ENCODE data around the gene PAOX.
"Not testable (repeated sequence)": the region's sequence is repeated elsewhere in the genome, so short reads cannot be mapped to it uniquely, and the experiment has no call there.

PAOX gene

DNA sequence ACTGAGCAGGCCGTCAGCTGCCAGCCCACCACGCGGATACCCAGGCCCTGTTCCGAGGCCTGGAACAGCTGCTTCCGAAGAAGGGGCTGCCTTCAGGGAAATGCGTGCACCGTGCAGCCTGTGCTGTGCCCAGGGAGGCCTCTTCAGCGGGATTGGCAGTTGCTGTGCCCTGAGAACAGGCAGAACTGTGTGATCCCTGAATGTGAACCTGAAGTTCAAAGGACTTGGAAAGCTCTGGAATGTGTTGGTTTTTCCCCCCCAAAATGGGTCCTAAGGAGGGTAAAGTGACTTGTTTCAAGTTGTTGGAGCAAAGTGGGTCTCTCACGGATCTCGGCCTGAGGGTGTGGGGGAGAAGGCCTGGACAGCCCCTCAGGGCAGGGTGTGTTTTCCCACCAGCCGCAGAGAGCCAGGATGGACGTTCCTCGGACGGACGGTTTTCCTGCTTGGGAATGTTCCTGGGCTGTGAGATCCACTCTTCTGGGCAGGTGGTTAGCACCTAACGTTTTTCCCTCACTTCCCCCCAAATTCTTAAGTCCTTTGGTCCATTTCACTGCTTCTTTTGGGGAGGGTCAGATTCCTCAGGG, 43.3 kb downstream of the PAOX start:
- no peak for TF ChIP-seq EZH2 (IDR thresholded peaks at IDR 0.05; ENCODE audit: borderline replicate concordance, low read depth, low read length, severe bottlenecking)
- TF ChIP-seq, protein P1, sequence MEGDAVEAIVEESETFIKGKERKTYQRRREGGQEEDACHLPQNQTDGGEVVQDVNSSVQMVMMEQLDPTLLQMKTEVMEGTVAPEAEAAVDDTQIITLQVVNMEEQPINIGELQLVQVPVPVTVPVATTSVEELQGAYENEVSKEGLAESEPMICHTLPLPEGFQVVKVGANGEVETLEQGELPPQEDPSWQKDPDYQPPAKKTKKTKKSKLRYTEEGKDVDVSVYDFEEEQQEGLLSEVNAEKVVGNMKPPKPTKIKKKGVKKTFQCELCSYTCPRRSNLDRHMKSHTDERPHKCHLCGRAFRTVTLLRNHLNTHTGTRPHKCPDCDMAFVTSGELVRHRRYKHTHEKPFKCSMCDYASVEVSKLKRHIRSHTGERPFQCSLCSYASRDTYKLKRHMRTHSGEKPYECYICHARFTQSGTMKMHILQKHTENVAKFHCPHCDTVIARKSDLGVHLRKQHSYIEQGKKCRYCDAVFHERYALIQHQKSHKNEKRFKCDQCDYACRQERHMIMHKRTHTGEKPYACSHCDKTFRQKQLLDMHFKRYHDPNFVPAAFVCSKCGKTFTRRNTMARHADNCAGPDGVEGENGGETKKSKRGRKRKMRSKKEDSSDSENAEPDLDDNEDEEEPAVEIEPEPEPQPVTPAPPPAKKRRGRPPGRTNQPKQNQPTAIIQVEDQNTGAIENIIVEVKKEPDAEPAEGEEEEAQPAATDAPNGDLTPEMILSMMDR (IDR thresholded peaks at IDR 0.05; ENCODE audit: borderline replicate concordance, extremely low read depth, low read length, poor library complexity, severe bottlenecking): no peak
- Histone ChIP-seq H3K4me2 (ENCODE audit: insufficient read depth, low read length) (no peak overlapping the region), H4K20me1 (ENCODE audit: insufficient read depth, low read length) (no peaks in the 10 kb centered on the region; the same call in 1 of the 2 replicates), H2AFZ (ENCODE audit: low read depth, low read length) (no peak overlapping the region), H3K27ac (ENCODE audit: low read length) (no peak overlapping the region), H3K27me3 (ENCODE audit: insufficient read depth, low read length, poor library complexity) (no peaks in the 10 kb centered on the region), H3K36me3 (ENCODE audit: insufficient read depth, low read length) (peaks cover 51% of the 10 kb centered on the region), H3K4me1 (ENCODE audit: insufficient read depth, low read length) (no peaks in the 10 kb centered on the region), H3K79me2 (ENCODE audit: insufficient read depth, low read length) (0 out of 2 replicates have a peak, but pooled peaks cover 4% of the 10 kb centered on the region), H3K9ac (ENCODE audit: low read depth, low read length) (no peak overlapping the region), H3K9me3 (ENCODE audit: insufficient read depth, low read length, severe bottlenecking) (peaks cover 19% of the 10 kb centered on the region), H3K4me3 (ENCODE audit: low read depth in 1 of 2, low read length in 2 of 2) (no peak overlapping the region)
- DNase-seq (no peak), ATAC-seq (ENCODE audit: insufficient read depth, low read depth) (no peak)

DNA sequence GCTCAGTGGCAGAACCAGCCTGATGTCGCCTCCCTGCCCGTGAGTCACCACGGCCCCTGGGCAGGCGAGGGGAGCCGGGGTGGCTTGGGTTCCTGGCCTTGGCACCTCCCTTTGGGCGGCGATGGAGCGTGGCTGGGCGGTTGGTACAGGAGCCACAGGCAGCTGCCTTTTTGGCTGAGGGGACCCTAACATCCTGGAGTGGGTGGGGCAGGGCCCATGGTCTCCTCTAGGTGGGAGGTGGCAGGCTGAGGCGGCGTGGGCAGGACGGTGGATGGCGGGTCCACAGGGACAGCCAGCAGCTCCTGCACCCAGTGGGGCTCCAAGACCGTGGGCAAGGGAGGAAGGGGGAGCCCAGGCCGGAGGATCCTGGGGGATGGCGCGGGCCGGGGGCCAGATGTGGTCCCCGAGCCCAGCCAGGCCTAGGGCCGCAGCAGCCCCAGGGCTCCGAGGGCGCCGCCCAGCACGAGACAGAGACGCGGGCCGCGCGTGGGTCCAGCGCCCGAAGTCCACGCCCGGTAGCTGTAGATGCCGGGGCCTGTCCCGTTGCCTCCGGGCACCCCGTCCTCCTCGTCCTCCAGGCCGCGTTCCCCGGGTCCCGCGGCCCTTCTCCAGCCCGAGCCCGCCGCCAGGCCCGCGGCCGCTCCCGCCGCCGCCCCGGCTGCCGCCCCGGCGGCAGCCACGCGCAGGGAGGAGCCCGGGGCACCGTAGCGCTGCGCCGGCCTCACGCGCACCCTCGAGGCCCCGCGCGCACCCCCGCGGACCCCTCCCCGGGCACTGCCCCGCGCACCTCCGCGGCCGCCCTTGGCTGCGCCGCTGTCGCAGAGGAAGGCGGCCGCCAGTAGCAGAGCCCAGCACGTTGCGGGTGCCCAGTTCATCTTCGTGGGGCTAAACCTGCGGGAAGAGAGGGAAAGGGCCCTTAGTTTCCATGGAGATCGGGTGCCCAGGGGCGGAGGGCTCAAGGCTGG, 44.0 kb downstream of the PAOX start:
- TF ChIP-seq EZH2 (IDR thresholded peaks at IDR 0.05; ENCODE audit: borderline replicate concordance, low read depth, low read length, severe bottlenecking): no peak
- TF ChIP-seq, protein P1 (IDR thresholded peaks at IDR 0.05; ENCODE audit: borderline replicate concordance, extremely low read depth, low read length, poor library complexity, severe bottlenecking): no peak

DNA sequence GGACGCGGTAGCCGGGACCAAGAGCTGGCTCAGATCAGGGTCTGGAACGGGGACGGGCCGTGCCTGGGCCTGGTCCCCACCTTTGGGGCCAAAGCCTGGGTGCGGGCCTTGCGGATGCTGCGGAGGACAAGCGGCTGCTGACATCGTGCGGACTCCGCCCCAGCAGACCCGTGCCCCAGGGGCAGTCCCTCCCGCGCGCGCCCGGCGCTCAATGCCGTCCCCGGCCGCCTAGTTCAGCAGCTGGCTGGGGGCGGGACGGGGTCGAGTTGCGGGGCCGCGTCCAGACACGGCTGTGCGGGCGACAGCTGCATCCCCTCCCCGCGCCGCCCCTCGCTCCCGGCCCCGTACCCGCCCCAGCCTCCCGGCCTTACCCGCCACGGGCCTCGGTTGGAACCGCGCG, 45.0 kb downstream of the PAOX start:
- H3K9ac ChIP-seq (ENCODE audit: low read depth, low read length); H3K27me3 ChIP-seq (ENCODE audit: insufficient read depth, low read length, poor library complexity); H3K4me1 ChIP-seq (ENCODE audit: insufficient read depth, low read length); H2AFZ ChIP-seq (ENCODE audit: low read depth, low read length); H3K79me2 ChIP-seq (ENCODE audit: insufficient read depth, low read length); H3K4me2 ChIP-seq (ENCODE audit: insufficient read depth, low read length); H3K27ac ChIP-seq (ENCODE audit: low read length); DNase-seq; ATAC-seq (ENCODE audit: insufficient read depth, low read depth); H3K4me3 ChIP-seq (ENCODE audit: low read depth in 1 of 2, low read length in 2 of 2); H4K20me1 ChIP-seq (ENCODE audit: insufficient read depth, low read length): not testable (repeated sequence)
- Histone ChIP-seq H3K9me3 (ENCODE audit: insufficient read depth, low read length, severe bottlenecking) (peaks cover 19% of the 10 kb centered on the region), H3K36me3 (ENCODE audit: insufficient read depth, low read length) (peaks cover 40% of the 10 kb centered on the region)

More for the DNA sequence above, 44.0 kb downstream of the PAOX start:
- Histone ChIP-seq H3K79me2 (ENCODE audit: insufficient read depth, low read length) (0 out of 2 replicates have a peak, but pooled peaks cover 4% of the 10 kb centered on the region), H3K4me2 (ENCODE audit: insufficient read depth, low read length) (no peak overlapping the region), H3K4me3 (ENCODE audit: low read depth in 1 of 2, low read length in 2 of 2) (no peak overlapping the region), H3K27ac (ENCODE audit: low read length) (no peak overlapping the region), H3K27me3 (ENCODE audit: insufficient read depth, low read length, poor library complexity) (no peaks in the 10 kb centered on the region), H3K36me3 (ENCODE audit: insufficient read depth, low read length) (peaks cover 50% of the 10 kb centered on the region), H3K9me3 (ENCODE audit: insufficient read depth, low read length, severe bottlenecking) (peaks cover 19% of the 10 kb centered on the region), H3K9ac (ENCODE audit: low read depth, low read length) (no peak overlapping the region), H2AFZ (ENCODE audit: low read depth, low read length) (no peak overlapping the region), H4K20me1 (ENCODE audit: insufficient read depth, low read length) (no peaks in the 10 kb centered on the region; the same call in 1 of the 2 replicates), H3K4me1 (ENCODE audit: insufficient read depth, low read length) (no peaks in the 10 kb centered on the region)
- ATAC-seq (ENCODE audit: insufficient read depth, low read depth): no peak
- no peak for DNase-seq

DNA sequence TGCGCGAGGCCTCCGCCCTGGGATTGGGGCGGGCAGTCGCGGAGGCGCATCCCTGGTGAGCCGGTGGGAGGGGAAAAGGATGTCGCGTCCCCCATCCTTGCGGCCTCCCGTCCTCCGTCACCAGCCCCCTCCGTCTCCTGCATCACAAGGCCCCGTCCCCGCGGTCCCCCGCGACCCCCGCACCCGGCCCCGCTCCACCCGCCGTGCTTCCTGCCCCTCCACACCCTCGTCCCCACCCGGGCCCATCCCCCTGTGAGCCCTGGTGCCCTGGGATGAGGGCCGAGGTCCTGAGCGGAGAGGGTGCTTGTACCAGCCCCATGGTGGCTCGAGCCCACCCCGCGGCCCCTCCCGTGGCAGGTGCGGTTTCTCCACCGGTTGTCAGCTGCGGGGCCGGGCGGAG, 45.5 kb downstream of the PAOX start, which contains the start of gene SPRN:
Gene SPRN (minus strand): TSS at position 25 of the 400 bp plus-strand sequence. CDS start 944 bp downstream, outside the sequence.
- not testable (repeated sequence) for ATAC-seq (ENCODE audit: insufficient read depth, low read depth); H2AFZ ChIP-seq (ENCODE audit: low read depth, low read length); H3K27ac ChIP-seq (ENCODE audit: low read length); H3K4me2 ChIP-seq (ENCODE audit: insufficient read depth, low read length); H4K20me1 ChIP-seq (ENCODE audit: insufficient read depth, low read length); DNase-seq; H3K79me2 ChIP-seq (ENCODE audit: insufficient read depth, low read length); H3K27me3 ChIP-seq (ENCODE audit: insufficient read depth, low read length, poor library complexity); H3K4me1 ChIP-seq (ENCODE audit: insufficient read depth, low read length); H3K4me3 ChIP-seq (ENCODE audit: low read depth in 1 of 2, low read length in 2 of 2); H3K9ac ChIP-seq (ENCODE audit: low read depth, low read length)
- H3K36me3 ChIP-seq (ENCODE audit: insufficient read depth, low read length): peaks cover 35% of the 10 kb centered on the region
- peaks cover 19% of the 10 kb centered on the region for H3K9me3 ChIP-seq (ENCODE audit: insufficient read depth, low read length, severe bottlenecking)

DNA sequence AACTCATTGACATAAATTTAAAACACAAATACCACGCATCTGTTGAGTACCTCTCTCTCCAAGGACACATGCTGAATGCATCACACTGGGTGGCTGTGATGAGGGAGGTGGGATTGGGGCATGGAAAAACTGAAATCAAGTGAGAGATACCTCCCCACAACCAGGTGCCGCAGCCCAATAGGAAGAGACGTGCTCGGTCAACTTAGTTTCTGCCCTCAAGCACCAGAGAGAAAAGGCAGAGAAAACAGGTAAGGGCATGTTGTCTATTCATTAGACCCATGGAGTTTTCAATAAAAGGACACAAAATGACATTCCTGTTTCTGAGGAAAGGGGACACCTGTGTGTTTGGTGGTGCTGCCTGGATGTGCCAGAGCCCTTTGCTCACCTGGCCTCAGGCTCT, 50.5 kb downstream of the PAOX start:
- not testable (repeated sequence) for H3K36me3 ChIP-seq (ENCODE audit: insufficient read depth, low read length); H3K4me2 ChIP-seq (ENCODE audit: insufficient read depth, low read length); DNase-seq; H4K20me1 ChIP-seq (ENCODE audit: insufficient read depth, low read length); H3K79me2 ChIP-seq (ENCODE audit: insufficient read depth, low read length); H2AFZ ChIP-seq (ENCODE audit: low read depth, low read length); H3K4me1 ChIP-seq (ENCODE audit: insufficient read depth, low read length); H3K9ac ChIP-seq (ENCODE audit: low read depth, low read length); H3K27me3 ChIP-seq (ENCODE audit: insufficient read depth, low read length, poor library complexity); ATAC-seq (ENCODE audit: insufficient read depth, low read depth); H3K4me3 ChIP-seq (ENCODE audit: low read depth in 1 of 2, low read length in 2 of 2); H3K27ac ChIP-seq (ENCODE audit: low read length); H3K9me3 ChIP-seq (ENCODE audit: insufficient read depth, low read length, severe bottlenecking)

DNA sequence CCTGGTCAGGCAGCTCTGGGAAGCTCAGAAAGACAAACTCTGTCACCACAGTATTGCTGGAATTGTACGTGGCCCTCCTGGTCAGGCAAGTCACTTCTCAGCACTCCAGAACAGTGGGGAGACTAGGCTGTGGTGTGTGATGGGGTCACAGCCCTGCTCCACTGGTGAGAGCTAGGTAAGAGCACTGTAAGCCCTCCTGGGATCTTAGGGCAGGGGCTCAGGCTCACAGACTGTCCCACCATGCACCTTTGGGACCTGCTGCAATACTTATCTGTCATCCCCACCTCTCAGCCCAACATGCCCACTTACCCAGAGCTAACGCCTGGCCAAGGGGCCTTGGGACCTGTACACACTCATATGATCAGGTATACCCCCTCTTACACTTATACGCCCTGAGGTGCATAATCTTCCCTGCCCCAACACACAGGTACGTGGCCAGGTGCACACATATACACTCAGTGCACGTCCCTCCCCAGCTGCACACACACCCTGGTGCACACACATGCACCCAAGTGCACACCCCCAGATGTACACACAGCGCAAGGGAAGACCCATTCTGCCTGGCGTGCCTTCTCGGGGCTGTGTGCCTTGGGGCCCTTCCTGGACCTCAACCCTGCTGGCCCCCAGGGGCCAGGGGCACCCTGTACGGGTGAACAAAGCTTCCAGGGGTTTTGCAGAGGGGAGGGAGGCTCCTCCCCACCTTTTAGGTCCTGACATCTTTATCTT, 53.0 kb downstream of the PAOX start:
- not testable (repeated sequence) for H3K4me3 ChIP-seq (ENCODE audit: low read depth in 1 of 2, low read length in 2 of 2)

More for the DNA sequence above, 53.0 kb downstream of the PAOX start:
- H3K4me1 ChIP-seq (ENCODE audit: insufficient read depth, low read length); DNase-seq; H4K20me1 ChIP-seq (ENCODE audit: insufficient read depth, low read length); H3K4me2 ChIP-seq (ENCODE audit: insufficient read depth, low read length); H3K27me3 ChIP-seq (ENCODE audit: insufficient read depth, low read length, poor library complexity); H3K36me3 ChIP-seq (ENCODE audit: insufficient read depth, low read length); H2AFZ ChIP-seq (ENCODE audit: low read depth, low read length); H3K9me3 ChIP-seq (ENCODE audit: insufficient read depth, low read length, severe bottlenecking); H3K9ac ChIP-seq (ENCODE audit: low read depth, low read length); H3K27ac ChIP-seq (ENCODE audit: low read length); H3K79me2 ChIP-seq (ENCODE audit: insufficient read depth, low read length): not testable (repeated sequence)
- ATAC-seq (ENCODE audit: insufficient read depth, low read depth): peak; percentile 42

All from DND-41 (cell line).